Hematopoietic multipotent progenitor cell (in vitro differentiated cells): ENCODE data around the gene STT3A. TPM values are rescaled to one million over a fixed set of nuclear protein-coding genes. Genes with fewer than 3 reads are reported as not detected.

Source experiments
- DNase-seq, 3 donors: peaks; one replicate each; pipeline ENCODE4 v3.0.0-alpha.2; 2011 to 2015; ENCODE audit warnings: low read depth in 2 of 3, low spot score in 2 of 3
- small RNA-seq: library from RNA; depleted of rRNA; stranded (forward); fragments of <200 nt; gene quantifications from one replicate; pipeline ENCODE3, GENCODE V24; 2012
- total RNA-seq: library from RNA; depleted of rRNA; stranded (reverse); fragments of >200 nt; gene quantifications from one replicate; pipeline ENCODE4 v1.2.3, GENCODE V29; 2012

Gene STT3A
- total RNA-seq, 1 donor: 125 TPM

GRCh38 chr11:125649465-125650166 is 57.0 kb downstream of the STT3A start:
- DNase-seq: no peak

- DNase-seq: no peak
Observed at GRCh38 chr11:125662689-125663088, 70.0 kb downstream of the STT3A start.

DNA sequence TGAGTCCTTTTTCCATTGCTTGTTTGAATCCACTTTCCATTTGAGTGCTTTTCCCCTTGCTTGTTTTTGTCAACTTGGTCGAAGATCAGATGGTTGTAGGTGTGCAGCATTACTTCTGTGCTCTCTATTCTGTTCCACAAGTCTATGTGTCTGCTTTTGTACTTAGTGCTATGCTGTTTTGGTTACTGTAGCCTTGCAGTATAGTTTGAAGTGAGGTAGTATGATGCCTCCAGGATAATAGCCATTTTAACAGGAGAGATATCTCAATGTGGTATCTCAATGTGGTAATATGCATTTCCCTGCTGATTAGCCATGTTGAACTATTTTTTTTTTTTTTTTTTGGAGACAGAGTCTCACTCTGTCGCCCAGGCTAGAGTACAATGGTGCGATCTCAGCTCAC is 71.3 kb downstream of the STT3A start:
- DNase-seq: no peak

- DNase-seq: no peak
Observed at GRCh38 chr11:125667151-125667550, 74.5 kb downstream of the STT3A start.

DNA sequence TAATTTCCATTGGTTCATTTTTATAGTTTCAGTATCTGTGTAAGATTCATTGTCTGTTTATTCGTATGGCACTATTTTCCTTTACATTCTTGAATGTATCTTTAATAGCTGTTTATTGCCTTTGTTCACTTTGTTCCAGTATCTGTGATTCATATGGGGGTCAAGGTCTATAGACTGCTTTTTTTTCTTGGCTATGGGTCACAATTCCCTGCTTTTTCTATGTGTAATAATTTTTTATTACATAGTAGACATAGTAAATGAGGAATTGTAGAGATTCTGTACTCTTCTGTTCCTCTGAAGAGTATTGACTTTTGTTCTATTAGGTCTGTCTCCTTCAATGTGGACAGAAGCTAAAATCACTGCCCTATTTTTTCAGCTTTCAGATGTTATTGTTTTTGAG is 77.5 kb downstream of the STT3A start:
- DNase-seq: no peak

GRCh38 chr11:125671561-125671960 is 78.9 kb downstream of the STT3A start:
- DNase-seq: no peak

Small RNA genes within 50 kb of the gene (small RNA-seq; reads per million reads assigned to genes)
- gene RNU2-35P (0.27 reads per million), gene RNU6-1156P (not detected)

Other genes starting within 250 kb of the STT3A start
- 0.27 TPM for gene FEZ1, start 96.6 kb upstream of the STT3A start, total RNA-seq
- gene EI24, start 23.4 kb upstream of the STT3A start, total RNA-seq: 38.5 TPM
- 9.4 TPM for gene CHEK1, start 32.3 kb downstream of the STT3A start, total RNA-seq
- gene ACRV1, start 88.0 kb downstream of the STT3A start, total RNA-seq: not detected
- not detected for gene PATE1, start 153.4 kb downstream of the STT3A start, total RNA-seq
- gene PATE2, start 186.0 kb downstream of the STT3A start, total RNA-seq: not detected
- not detected for gene PATE3, start 195.3 kb downstream of the STT3A start, total RNA-seq
- not detected for gene PATE4, start 240.5 kb downstream of the STT3A start, total RNA-seq